ENCODE data around the gene MVK.

MVK gene

GRCh38 chr12:109563291-109564284, 10.0 kb upstream of the MVK start:
- FAIRE-seq (no peak), DNase-seq (ENCODE audit: insufficient read length, low spot score) (no peak)

GRCh38 chr12:109566424-109566823, 7.2 kb upstream of the MVK start:
- FAIRE-seq (no peak), DNase-seq (ENCODE audit: insufficient read length, low spot score) (no peak)

DNA sequence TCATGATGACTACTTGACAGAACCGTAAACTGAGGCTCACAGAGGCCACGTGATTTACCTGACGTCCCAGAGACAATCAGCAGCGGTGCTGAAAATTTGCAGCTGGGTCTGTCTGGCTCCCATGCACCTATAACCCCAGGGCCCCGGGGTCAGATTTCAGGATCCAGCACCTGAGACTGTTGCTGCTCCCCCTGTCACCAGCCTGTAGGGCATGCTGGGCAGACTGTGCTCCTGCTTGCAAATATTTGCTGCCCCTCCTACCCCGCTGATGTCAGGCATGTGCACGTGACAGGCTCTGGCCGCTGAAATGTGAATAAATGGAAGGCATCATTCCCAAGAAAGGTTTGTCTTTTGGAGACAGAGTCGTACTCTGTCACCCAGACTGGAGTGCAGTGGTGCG, 6.3 kb upstream of the MVK start:
- FAIRE-seq (no peak), DNase-seq (ENCODE audit: insufficient read length, low spot score) (no peak)

DNA sequence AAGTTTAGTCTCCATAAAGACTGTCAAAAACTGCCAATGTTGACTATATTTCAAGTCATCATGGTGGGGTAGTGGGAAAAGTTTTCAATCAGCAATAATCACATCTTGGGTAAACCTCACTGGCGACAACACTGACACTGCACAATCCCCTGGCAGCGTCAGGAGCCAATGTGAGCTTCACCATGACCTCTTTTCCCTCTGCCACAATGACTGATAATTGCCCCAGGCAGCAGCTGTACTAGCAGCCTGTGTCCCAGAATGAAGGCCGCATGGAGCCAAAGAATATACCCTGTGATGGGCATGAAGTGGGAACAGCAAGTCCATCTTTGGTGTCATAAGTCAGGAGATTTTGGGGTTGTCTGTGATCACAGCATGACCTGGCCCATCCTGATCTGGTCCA, 5.6 kb upstream of the MVK start:
- FAIRE-seq (no peak), DNase-seq (ENCODE audit: insufficient read length, low spot score) (no peak)

DNA sequence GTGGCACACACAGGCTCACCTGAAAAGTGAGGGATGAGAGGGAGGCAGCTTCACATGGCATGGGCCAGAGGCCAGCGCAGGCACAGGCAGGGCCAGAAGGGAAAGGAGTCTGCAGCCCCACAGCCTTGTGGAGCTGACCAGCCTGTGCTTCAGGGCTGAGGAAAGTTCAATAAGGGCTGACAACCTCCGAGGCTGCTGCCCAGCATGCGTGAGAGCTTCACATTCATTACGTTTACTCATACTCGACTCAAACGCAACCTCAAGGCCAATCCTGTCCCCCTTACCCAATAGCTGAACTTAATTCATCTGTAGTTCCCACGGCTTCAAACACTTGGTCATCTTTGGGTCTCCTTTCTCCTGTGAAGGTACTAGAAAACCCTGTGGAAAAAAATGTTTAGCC, 5.1 kb upstream of the MVK start:
- FAIRE-seq, result no peak
- DNase-seq (ENCODE audit: insufficient read length, low spot score), result no peak

GRCh38 chr12:109571773-109572505, 1.7 kb upstream of the MVK start:
- DNase-seq (ENCODE audit: insufficient read length, low spot score), result no peak
- no peak for FAIRE-seq

GRCh38 chr12:109572506-109572845, 1.1 kb upstream of the MVK start:
- FAIRE-seq (no peak), DNase-seq (ENCODE audit: insufficient read length, low spot score) (no peak)

DNA sequence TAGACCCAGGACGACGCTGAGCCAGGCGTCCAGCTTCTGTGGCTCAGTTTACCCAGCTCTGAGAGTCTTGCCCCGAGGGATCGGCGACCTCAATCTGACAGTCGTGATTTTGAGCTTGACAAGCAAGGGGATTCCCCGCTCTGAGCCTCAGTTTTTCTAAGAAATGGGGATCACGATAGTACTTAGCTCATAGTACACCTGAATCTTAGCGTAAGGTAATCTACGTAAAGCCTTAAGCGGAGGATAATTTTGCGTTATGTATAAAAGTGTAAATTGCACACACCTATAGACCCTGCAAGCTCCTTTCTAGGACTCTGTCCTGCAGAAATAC, 285 bp downstream of the MVK start:
- DNase-seq (ENCODE audit: insufficient read length, low spot score) (no peak), FAIRE-seq (no peak)

DNA sequence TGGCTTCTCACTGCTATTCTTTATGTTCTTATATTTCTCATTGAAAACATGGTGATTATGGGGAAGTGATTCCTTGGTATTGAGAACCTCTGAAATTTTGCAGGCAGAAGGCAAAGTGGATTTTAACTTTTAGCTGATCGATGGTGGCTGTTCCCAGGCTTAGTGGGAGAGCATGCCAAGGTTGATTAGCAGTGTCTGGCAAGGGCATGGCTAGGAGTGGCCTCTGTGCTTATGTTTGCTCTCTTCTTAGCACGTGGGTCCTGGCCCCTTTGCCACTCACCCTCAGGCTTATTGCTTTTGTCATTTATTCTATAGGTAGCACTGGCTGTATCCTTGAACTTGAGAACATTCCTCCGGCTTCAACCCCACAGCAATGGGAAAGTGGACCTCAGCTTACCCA, 2.1 kb downstream of the MVK start:
- no peak for FAIRE-seq
- DNase-seq (ENCODE audit: insufficient read length, low spot score), result no peak

DNA sequence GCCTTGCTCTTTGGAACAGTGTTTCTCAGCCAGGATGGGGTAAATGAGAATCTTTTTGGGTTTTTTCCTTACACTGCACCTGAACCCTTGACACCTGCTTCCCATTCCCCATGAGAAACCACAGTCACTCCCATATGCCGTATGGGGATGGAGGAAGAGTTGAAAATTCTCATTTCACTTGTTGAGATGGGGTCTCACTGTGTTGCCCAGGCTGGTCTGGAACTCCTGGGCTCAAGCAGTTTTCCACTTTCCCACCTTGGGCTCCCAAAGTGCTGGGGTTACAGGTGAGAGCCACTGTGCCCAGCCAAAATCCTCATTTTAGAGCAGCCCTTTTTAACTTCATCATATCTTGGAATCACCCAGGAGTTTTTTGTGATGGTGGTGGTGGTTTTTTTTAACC, 3.7 kb downstream of the MVK start:
- no peak for FAIRE-seq

GRCh38 chr12:109578330-109578927, 4.8 kb downstream of the MVK start:
- FAIRE-seq, result no peak
- no peak for DNase-seq (ENCODE audit: insufficient read length, low spot score)

More for the DNA sequence above, 3.7 kb downstream of the MVK start:
- no peak for DNase-seq (ENCODE audit: insufficient read length, low spot score)

GRCh38 chr12:109579639-109580038, 6.0 kb downstream of the MVK start:
- FAIRE-seq (no peak), DNase-seq (ENCODE audit: insufficient read length, low spot score) (no peak)

GRCh38 chr12:109580272-109580671, 6.7 kb downstream of the MVK start:
- DNase-seq (ENCODE audit: insufficient read length, low spot score) (no peak), FAIRE-seq (no peak)

GRCh38 chr12:109580684-109581333, 7.2 kb downstream of the MVK start:
- FAIRE-seq (no peak), DNase-seq (ENCODE audit: insufficient read length, low spot score) (no peak)

DNA sequence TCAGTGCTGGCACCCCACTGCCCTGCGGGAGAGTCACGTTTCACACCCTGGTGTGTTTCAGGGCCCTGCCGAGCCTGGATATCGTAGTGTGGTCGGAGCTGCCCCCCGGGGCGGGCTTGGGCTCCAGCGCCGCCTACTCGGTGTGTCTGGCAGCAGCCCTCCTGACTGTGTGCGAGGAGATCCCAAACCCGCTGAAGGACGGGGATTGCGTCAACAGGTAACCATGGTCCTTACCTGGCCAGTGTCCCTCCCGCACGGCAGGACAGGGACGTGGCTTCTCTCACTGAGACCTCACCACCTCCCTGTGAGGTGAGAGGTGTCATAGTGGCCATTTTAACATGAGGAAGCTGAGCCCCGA, 7.7 kb downstream of the MVK start:
- no peak for FAIRE-seq
- DNase-seq (ENCODE audit: insufficient read length, low spot score), result no peak

GRCh38 chr12:109581856-109582255, 8.3 kb downstream of the MVK start:
- FAIRE-seq (no peak), DNase-seq (ENCODE audit: insufficient read length, low spot score) (no peak)

GRCh38 chr12:109582636-109583035, 9.0 kb downstream of the MVK start:
- no peak for DNase-seq (ENCODE audit: insufficient read length, low spot score)
- no peak for FAIRE-seq

GRCh38 chr12:109583733-109584132, 10.1 kb downstream of the MVK start:
- DNase-seq (ENCODE audit: insufficient read length, low spot score), result no peak
- FAIRE-seq, result no peak

DNA sequence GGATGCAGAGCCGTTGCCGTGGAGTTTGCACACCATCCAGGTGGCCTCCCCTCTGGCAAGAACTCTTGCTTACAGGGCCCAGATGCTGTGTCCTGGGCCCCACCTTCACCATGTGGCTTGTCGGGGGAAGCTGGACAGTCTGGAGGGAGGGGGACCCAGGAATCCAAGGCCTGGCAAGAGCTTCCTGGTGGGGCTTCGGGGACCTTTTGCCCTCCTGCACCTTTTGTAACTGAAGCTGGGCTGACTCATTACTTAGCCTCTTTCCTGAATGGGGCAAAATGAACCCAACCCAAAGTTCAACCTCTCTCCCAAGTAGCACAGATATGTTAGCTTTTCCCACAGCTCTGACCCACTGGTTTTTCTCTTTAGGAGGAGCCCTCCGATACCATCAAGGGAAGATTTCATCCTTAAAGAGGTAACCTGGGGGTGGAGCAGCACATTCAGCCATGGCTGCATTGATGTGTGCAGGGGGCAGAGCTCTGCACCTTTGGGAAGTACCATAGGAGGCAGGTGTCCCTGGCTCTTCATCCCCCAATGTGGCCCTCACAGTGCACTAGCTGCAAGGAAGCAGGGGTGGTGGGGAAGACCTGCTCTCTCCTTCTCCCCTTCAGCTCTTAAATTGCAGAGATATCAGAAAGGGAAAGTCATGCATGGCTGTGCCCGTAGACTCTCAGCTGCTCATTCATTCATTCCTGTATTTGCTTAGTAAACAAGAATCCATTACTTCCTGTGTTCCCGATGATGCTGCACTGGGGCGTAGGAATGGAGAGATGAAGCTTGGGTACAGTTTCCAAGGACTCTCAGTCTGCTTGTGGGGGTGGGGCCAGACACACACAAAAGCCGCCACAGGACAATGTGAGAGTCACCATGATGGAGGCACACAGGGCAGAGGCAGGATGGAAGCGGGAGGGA, 13.0 kb downstream of the MVK start:
- DNase-seq (ENCODE audit: insufficient read length, low spot score) (no peak), FAIRE-seq (no peak)

GRCh38 chr12:109587921-109588320, 14.3 kb downstream of the MVK start:
- FAIRE-seq (no peak), DNase-seq (ENCODE audit: insufficient read length, low spot score) (no peak)
